Cardiac muscle cell (in vitro differentiated cells and primary cell): Measurements from ENCODE around the gene GREB1. TPM values are rescaled to one million over a fixed set of nuclear protein-coding genes. Genes with fewer than 3 reads are reported as not detected.

ENCODE experiments used
- DNase-seq, 2 donors: peaks; one replicate each; pipeline versions ENCODE4 v3.0.0 to v3.0.0-alpha.2; 2010 to 2017; ENCODE audit warnings: low read depth in 1 of 2, low spot score in 1 of 2
- H3K27ac ChIP-seq: fragments of 200-600 bp; sonication (generic); 2 replicates; pipeline ENCODE4 v1.5.1; 2016
- H3K27me3 ChIP-seq: fragments of 200-600 bp; sonication (generic); 2 replicates; pipeline ENCODE4 v1.6.0; 2016; ENCODE audit warnings: control low read depth
- H3K36me3 ChIP-seq: fragments of 200-600 bp; sonication (generic); 2 replicates; pipeline ENCODE4 v1.5.1; 2016; ENCODE audit warnings: control low read depth
- H3K4me1 ChIP-seq: fragments of 200-600 bp; sonication (generic); 2 replicates; pipeline ENCODE4 v1.8.1; 2017; ENCODE audit warnings: low read depth, mild to moderate bottlenecking, mixed run types
- H3K4me3 ChIP-seq: fragments of 200-600 bp; sonication (generic); 2 replicates; pipeline ENCODE4 v1.5.1; 2016; ENCODE audit warnings: mild to moderate bottlenecking
- H3K9me3 ChIP-seq: fragments of 200-600 bp; sonication (generic); 2 replicates; pipeline ENCODE4 v1.5.1; 2017; ENCODE audit warnings: low read depth, mild to moderate bottlenecking, control low read depth
- CTCF ChIP-seq: IDR thresholded peaks from 2 replicates; pipeline ENCODE4 v1.5.1; 2012; ENCODE audit warnings: low read depth, mild to moderate bottlenecking, low read length
- polyA plus RNA-seq: library from polyadenylated mRNA; unstranded; fragments of >200 nt; fragmentation: Nextera tagmentation; extraction: Ambion mirVana; gene quantifications from 2 replicates; pipeline ENCODE4 v1.2.1, GENCODE V29; 2016
- total RNA-seq: library from RNA; depleted of rRNA; stranded (reverse); fragments of >200 nt; gene quantifications from 2 replicates; pipeline ENCODE4 v1.2.3, GENCODE V29; 2016

GREB1 gene
- total and polyA plus RNA-seq, 2 experiments from 2014 or later = 27.1 to 50.5 TPM

DNA sequence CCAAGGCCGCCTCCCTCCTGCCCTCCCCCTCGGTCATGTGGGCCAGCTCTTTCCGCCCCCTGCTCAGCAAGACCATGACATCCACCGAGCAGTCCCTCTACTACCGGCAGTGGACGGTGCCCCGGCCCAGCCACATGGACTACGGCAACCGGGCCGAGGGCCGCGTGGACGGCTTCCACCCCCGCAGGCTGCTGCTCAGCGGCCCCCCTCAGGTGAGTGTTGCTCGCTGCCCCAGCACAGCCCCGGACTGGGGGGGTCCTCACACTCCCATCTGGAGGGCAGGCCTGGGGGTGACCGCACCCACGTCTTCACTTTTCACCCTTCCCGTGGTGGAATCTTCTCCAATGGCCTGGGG is 84.8 kb downstream of the GREB1 start:
- Histone ChIP-seq H3K9me3 (no peaks in the 10 kb centered on the region), H3K27me3 (no peaks in the 10 kb centered on the region), H3K4me3 (no peak overlapping the region), H3K27ac (no peak overlapping the region), H3K4me1 (no peaks in the 10 kb centered on the region), H3K36me3 (peaks cover 52% of the 10 kb centered on the region)
- DNase-seq = no peak
- TF ChIP-seq CTCF = no peak

GRCh38 chr2:11621410-11621809 is 87.6 kb downstream of the GREB1 start:
- Histone ChIP-seq H3K36me3 (peaks cover 64% of the 10 kb centered on the region), H3K4me3 (no peak overlapping the region), H3K27me3 (no peaks in the 10 kb centered on the region), H3K4me1 (no peaks in the 10 kb centered on the region), H3K9me3 (no peaks in the 10 kb centered on the region), H3K27ac (no peak overlapping the region)
- DNase-seq = no peak
- TF ChIP-seq CTCF = no peak

DNA sequence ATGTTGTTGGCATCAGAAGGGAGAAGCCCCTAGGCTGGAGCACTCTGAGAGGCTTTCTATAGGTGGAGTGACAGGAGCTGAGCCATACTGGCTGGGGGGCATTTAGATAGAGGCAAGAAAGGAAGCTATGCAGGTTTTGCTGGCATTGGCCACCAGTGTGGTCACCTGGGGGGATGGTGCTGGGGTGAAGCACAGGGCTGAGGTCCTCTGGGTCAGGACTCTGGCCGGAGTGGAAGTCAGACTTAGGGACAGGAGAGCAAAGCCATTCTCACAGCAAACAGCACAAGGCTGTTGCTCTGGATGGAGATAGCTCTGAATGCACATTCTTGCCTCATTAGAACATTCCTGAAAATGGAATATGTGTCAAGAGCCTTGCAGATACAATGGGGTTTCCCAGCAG is 88.8 kb downstream of the GREB1 start:
- no peak for TF ChIP-seq CTCF
- peaks cover 64% of the 10 kb centered on the region for H3K36me3 ChIP-seq
- no peak overlapping the region for H3K4me3 ChIP-seq
- DNase-seq = no peak
- no peaks in the 10 kb centered on the region for H3K27me3 ChIP-seq
- H3K4me1 ChIP-seq = no peaks in the 10 kb centered on the region
- H3K27ac ChIP-seq = no peak overlapping the region
- no peaks in the 10 kb centered on the region for H3K9me3 ChIP-seq

DNA sequence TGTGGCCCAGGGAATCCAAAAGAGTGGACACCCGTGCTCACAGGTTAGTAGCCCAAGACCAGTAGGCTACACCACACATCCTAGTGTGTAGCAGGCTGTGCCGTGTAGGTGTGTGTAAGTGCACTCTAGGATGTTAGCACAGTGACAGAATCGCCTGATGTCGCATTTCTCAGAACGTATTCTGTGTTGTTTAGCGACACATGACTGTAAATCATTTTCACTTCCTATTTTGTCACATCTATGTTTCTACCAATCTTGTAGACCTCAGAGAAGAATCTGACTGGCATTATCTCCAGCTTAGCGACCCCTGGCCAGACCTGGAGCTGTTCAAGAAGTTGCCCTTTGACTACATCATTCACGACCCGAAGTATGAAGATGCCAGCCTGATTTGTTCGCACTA is 91.0 kb downstream of the GREB1 start:
- Histone ChIP-seq H3K4me3 (no peak overlapping the region), H3K27me3 (no peaks in the 10 kb centered on the region), H3K9me3 (no peaks in the 10 kb centered on the region), H3K4me1 (no peaks in the 10 kb centered on the region), H3K36me3 (peaks cover 64% of the 10 kb centered on the region), H3K27ac (no peak overlapping the region)
- TF ChIP-seq CTCF = no peak
- no peak for DNase-seq

- peaks cover 61% of the 10 kb centered on the region for H3K36me3 ChIP-seq
- no peaks in the 10 kb centered on the region for H3K9me3 ChIP-seq
Measured at GRCh38 chr2:11625671-11626070, 91.8 kb downstream of the GREB1 start.

More at GRCh38 chr2:11625671-11626070, 91.8 kb downstream of the GREB1 start:
- H3K4me1 ChIP-seq = no peaks in the 10 kb centered on the region
- H3K27me3 ChIP-seq = no peaks in the 10 kb centered on the region
- no peak for TF ChIP-seq CTCF
- no peak overlapping the region for H3K27ac ChIP-seq
- DNase-seq = no peak
- H3K4me3 ChIP-seq = no peak overlapping the region
